IPS-11a (cell line): ENCODE results near the gene ZFP91.
A peak's percentile ranks its signal among the peaks of the same experiment; 100 is the strongest.
"Not testable (repeated sequence)": the region's sequence is repeated elsewhere in the genome, so short reads cannot be mapped to it uniquely, and the experiment has no call there.

ENCODE experiments used
- H3K4me3 ChIP-seq: one replicate; pipeline ENCODE4 v1.5.1; 2013; ENCODE audit warnings: low read depth, low read length, control low read depth

Gene ZFP91

GRCh38 chr11:58578635-58579191 lies at the start of gene ZFP91:
TSS of gene ZFP91 (plus strand) at chr11:58579063. CDS start at chr11:58579282, 219 bp downstream.
- peak within 1 kb of the TSS; percentile 94 for H3K4me3 ChIP-seq

GRCh38 chr11:58530236-58530635 lies 48.6 kb upstream of the ZFP91 start:
- H3K4me3 ChIP-seq = no peak overlapping the region

- H3K4me3 ChIP-seq = no peak overlapping the region
Observed at GRCh38 chr11:58531865-58532341, 47.0 kb upstream of the ZFP91 start.

- no peak overlapping the region for H3K4me3 ChIP-seq
Observed at GRCh38 chr11:58546841-58547240, 32.0 kb upstream of the ZFP91 start.

- H3K4me3 ChIP-seq = no peak overlapping the region
Observed at GRCh38 chr11:58549644-58550043, 29.2 kb upstream of the ZFP91 start.

GRCh38 chr11:58560842-58561241 lies 18.0 kb upstream of the ZFP91 start:
- no peak overlapping the region for H3K4me3 ChIP-seq

GRCh38 chr11:58561394-58562098 lies 17.3 kb upstream of the ZFP91 start:
- no peak overlapping the region for H3K4me3 ChIP-seq

GRCh38 chr11:58562375-58562800 lies 16.5 kb upstream of the ZFP91 start:
- no peak overlapping the region for H3K4me3 ChIP-seq

GRCh38 chr11:58564231-58564630 lies 14.6 kb upstream of the ZFP91 start:
- no peak overlapping the region for H3K4me3 ChIP-seq

GRCh38 chr11:58567889-58568512 lies 10.9 kb upstream of the ZFP91 start:
- H3K4me3 ChIP-seq = no peak overlapping the region

- not testable (repeated sequence) for H3K4me3 ChIP-seq
Observed at GRCh38 chr11:58572906-58573305, 6.0 kb upstream of the ZFP91 start.

- no peak overlapping the region for H3K4me3 ChIP-seq
Observed at GRCh38 chr11:58573451-58574104, 5.3 kb upstream of the ZFP91 start.

- no peak overlapping the region for H3K4me3 ChIP-seq
Observed at GRCh38 chr11:58574881-58575280, 4.0 kb upstream of the ZFP91 start.

- no peak within 1 kb of the TSS for H3K4me3 ChIP-seq
Observed at GRCh38 chr11:58575377-58576020, 3.4 kb upstream of the ZFP91 start, which contains the start of gene LPXN. TSS of gene LPXN (minus strand) at chr11:58575856. CDS start at chr11:58575772, 84 bp downstream.

- peak overlapping the region; percentile 94 for H3K4me3 ChIP-seq
Observed at GRCh38 chr11:58576887-58577471, 1.9 kb upstream of the ZFP91 start.

GRCh38 chr11:58577555-58578135 lies 1.2 kb upstream of the ZFP91 start:
- H3K4me3 ChIP-seq = peak overlapping the region; percentile 94

- H3K4me3 ChIP-seq = peak overlapping the region; percentile 94
Observed at GRCh38 chr11:58578136-58578634, 678 bp upstream of the ZFP91 start.

- peak overlapping the region; percentile 84 for H3K4me3 ChIP-seq
Observed at GRCh38 chr11:58579192-58580129, 598 bp downstream of the ZFP91 start.

GRCh38 chr11:58580311-58580710 lies 1.4 kb downstream of the ZFP91 start:
- H3K4me3 ChIP-seq = peak overlapping the region; percentile 84
